Suprapubic skin (tissue), 4 donors: ENCODE data around the gene GABRB1.

Experiments used
- CTCF ChIP-seq, 2 donors: fragments of 200-600 bp in 1 of 2; fragments of 450-650 bp in 1 of 2; sonication (generic) in 1 of 2; IDR thresholded peaks; one replicate each; pipeline ENCODE4 v1.5.1; 2016 to 2019; ENCODE audit warnings: antibody characterized with exemption in 2 of 2, mild to moderate bottlenecking in 1 of 2, moderate library complexity in 1 of 2
- POLR2A ChIP-seq, 2 donors: fragments of 450-650 bp; IDR thresholded peaks; one replicate each; pipeline ENCODE4 v1.6.1; 2017; ENCODE audit warnings: antibody characterized with exemption in 2 of 2, mild to moderate bottlenecking in 2 of 2, moderate library complexity in 2 of 2
- POLR2AphosphoS5 ChIP-seq, 3 donors: sonication (generic); formaldehyde crosslinking; IDR thresholded peaks; one replicate each; pipeline ENCODE4 v1.6.1; 2017; ENCODE audit warnings: antibody characterized with exemption in 3 of 3

DNA sequence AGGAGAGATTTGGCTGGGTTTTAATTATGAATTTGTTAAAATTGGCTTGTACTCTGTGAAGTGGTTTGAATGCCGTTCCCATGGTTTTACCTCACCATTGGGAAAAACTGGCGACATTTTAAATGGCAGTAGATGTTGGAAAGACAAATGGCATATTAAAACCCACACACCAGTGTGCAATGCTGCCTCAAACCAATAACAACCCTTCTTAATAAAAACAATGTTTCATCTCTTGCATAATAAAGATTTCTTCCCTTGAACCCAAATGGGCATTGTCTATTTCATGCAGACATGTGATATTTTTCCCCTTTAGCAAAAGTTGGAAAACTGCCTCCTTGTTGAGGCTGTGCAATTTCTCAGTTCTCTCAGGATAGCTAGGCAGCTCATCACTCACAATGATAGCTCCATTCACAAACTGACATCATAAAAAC, 33.7 kb downstream of the GABRB1 start:
- TF ChIP-seq CTCF (IDR thresholded peaks at IDR 0.05), result no peak
- TF ChIP-seq POLR2A (IDR thresholded peaks at IDR 0.05), result no peak
- no peak for TF ChIP-seq POLR2AphosphoS5 (IDR thresholded peaks at IDR 0.05)
